ENCODE results near the gene TEX44. TPM values are rescaled to one million over a fixed set of nuclear protein-coding genes. Genes with fewer than 3 reads are reported as not detected.

TEX44 gene
- polyA plus RNA-seq, 1 experiment = not detected

- POLR2A ChIA-PET = interaction anchor here (0.8 kb wide), 1 partner anchor 12 kb away, joined by 3 read pairs; no protein-coding TSS in a partner anchor
- CTCF ChIA-PET = interaction anchor here (1.1 to 3.6 kb wide), 2 partner anchors 13 to 15 kb away, joined by 4 to 15 read pairs; no protein-coding TSS in a partner anchor
- Histone ChIP-seq H3K36me3 (ENCODE audit: control insufficient read depth, insufficient read depth, low read length) (no peaks in the 10 kb centered on the region), H3K27me3 (ENCODE audit: control insufficient read depth, insufficient read depth, low read length) (no peaks in the 10 kb centered on the region), H3K4me3 (ENCODE audit: low read depth, low read length) (no peak overlapping the region)
- no peak for TF ChIP-seq CTCF (IDR thresholded peaks at IDR 0.05; ENCODE audit: insufficient read depth, low read depth, low read length)
- DNase-seq (ENCODE audit: low read depth) = no peak
Measured at GRCh38 chr2:231627384-231628120, 34.9 kb downstream of the TEX44 start.

GRCh38 chr2:231632559-231633142 is 40.0 kb downstream of the TEX44 start:
- no peak for TF ChIP-seq CTCF (IDR thresholded peaks at IDR 0.05; ENCODE audit: insufficient read depth, low read depth, low read length)
- ChIA-PET CTCF (interaction anchor here (0.9 to 1.2 kb wide), 3 partner anchors 10 to 42 kb away, joined by 3 to 4 read pairs (median 3); no protein-coding TSS in a partner anchor), POLR2A (interaction anchor here (0.5 to 0.7 kb wide), 3 partner anchors 9 to 26 kb away, joined by 4 to 6 read pairs (median 5); no protein-coding TSS in a partner anchor)
- Histone ChIP-seq H3K4me3 (ENCODE audit: low read depth, low read length) (no peak overlapping the region), H3K27me3 (ENCODE audit: control insufficient read depth, insufficient read depth, low read length) (no peaks in the 10 kb centered on the region), H3K36me3 (ENCODE audit: control insufficient read depth, insufficient read depth, low read length) (no peaks in the 10 kb centered on the region)
- DNase-seq (ENCODE audit: low read depth) = peak; percentile 44

GRCh38 chr2:231633241-231633976 is 40.7 kb downstream of the TEX44 start:
- CTCF ChIA-PET = interaction anchor here (1.1 to 1.2 kb wide), 3 partner anchors 11 to 74 kb away, joined by 3 to 4 read pairs (median 4); no protein-coding TSS in a partner anchor
- no peak overlapping the region for H3K4me3 ChIP-seq (ENCODE audit: low read depth, low read length)
- POLR2A ChIA-PET = interaction anchor here (0.5 to 0.7 kb wide), 3 partner anchors 8 to 25 kb away, joined by 4 to 6 read pairs (median 5); no protein-coding TSS in a partner anchor
- no peak for TF ChIP-seq CTCF (IDR thresholded peaks at IDR 0.05; ENCODE audit: insufficient read depth, low read depth, low read length)
- DNase-seq (ENCODE audit: low read depth) = no peak
- H3K27me3 ChIP-seq (ENCODE audit: control insufficient read depth, insufficient read depth, low read length) = no peaks in the 10 kb centered on the region
- no peaks in the 10 kb centered on the region for H3K36me3 ChIP-seq (ENCODE audit: control insufficient read depth, insufficient read depth, low read length)

GRCh38 chr2:231634412-231634811 is 41.7 kb downstream of the TEX44 start:
- CTCF ChIA-PET = interaction anchor here (1.1 to 1.8 kb wide), 3 partner anchors 43 to 81 kb away, joined by 3 to 4 read pairs (median 4); no protein-coding TSS in a partner anchor
- POLR2A ChIA-PET = no interaction called here
- no peaks in the 10 kb centered on the region for H3K36me3 ChIP-seq (ENCODE audit: control insufficient read depth, insufficient read depth, low read length)

More at GRCh38 chr2:231634412-231634811, 41.7 kb downstream of the TEX44 start:
- Histone ChIP-seq H3K27me3 (ENCODE audit: control insufficient read depth, insufficient read depth, low read length) (no peaks in the 10 kb centered on the region), H3K4me3 (ENCODE audit: low read depth, low read length) (no peak overlapping the region)
- no peak for TF ChIP-seq CTCF (IDR thresholded peaks at IDR 0.05; ENCODE audit: insufficient read depth, low read depth, low read length)
- DNase-seq (ENCODE audit: low read depth) = no peak
